GM18858 (cell line): ENCODE results near the gene MEGF6.

Experiments
- ATAC-seq: cut with Tn5 transposase; IDR thresholded peaks from one replicate; pipeline ENCODE4 v1.9.1; 2021; ENCODE audit not compliant: unreplicated experiment

The MEGF6 gene

GRCh38 chr1:3475839-3476573 lies 135.3 kb downstream of the MEGF6 start:
- ATAC-seq = no peak

- no peak for ATAC-seq
Observed at GRCh38 chr1:3474421-3474820, 136.9 kb downstream of the MEGF6 start.

- no peak for ATAC-seq
Observed at GRCh38 chr1:3474016-3474415, 137.3 kb downstream of the MEGF6 start.

- ATAC-seq = no peak
Observed at GRCh38 chr1:3473381-3473844, 137.9 kb downstream of the MEGF6 start.

GRCh38 chr1:3472906-3473305 lies 138.4 kb downstream of the MEGF6 start:
- no peak for ATAC-seq

- ATAC-seq = no peak
Observed at GRCh38 chr1:3472088-3472850, 139.0 kb downstream of the MEGF6 start.

- no peak for ATAC-seq
Observed at GRCh38 chr1:3471356-3472087, 139.8 kb downstream of the MEGF6 start.

- no peak for ATAC-seq
Observed at GRCh38 chr1:3470650-3471355, 140.5 kb downstream of the MEGF6 start.

- ATAC-seq = no peak
Observed at GRCh38 chr1:3469849-3470649, 141.3 kb downstream of the MEGF6 start.

- no peak for ATAC-seq
Observed at GRCh38 chr1:3469104-3469848, 142.0 kb downstream of the MEGF6 start.

GRCh38 chr1:3468236-3469103 lies 142.8 kb downstream of the MEGF6 start:
- ATAC-seq = no peak

- ATAC-seq = no peak
Observed at GRCh38 chr1:3467096-3468036, 143.9 kb downstream of the MEGF6 start.

GRCh38 chr1:3466366-3467075 lies 144.8 kb downstream of the MEGF6 start:
- ATAC-seq = no peak

- no peak for ATAC-seq
Observed at GRCh38 chr1:3465935-3466321, 145.4 kb downstream of the MEGF6 start.

- ATAC-seq = no peak
Observed at GRCh38 chr1:3465091-3465934, 146.0 kb downstream of the MEGF6 start.

GRCh38 chr1:3464649-3465025 lies 146.7 kb downstream of the MEGF6 start:
- ATAC-seq = no peak
